H1 (cell line): ENCODE results near the gene SPEM3. TPM values are rescaled to one million over a fixed set of nuclear protein-coding genes. Genes with fewer than 3 reads are reported as not detected.

Source experiments
- CTCF ChIA-PET: fragments of 300-600 bp; sonication (Branson Sonifier 250); formaldehyde crosslinking; loops from one replicate; lab custom pipeline; 2021; ENCODE audit not compliant: partially characterized antibody; lab: Charles Lee
- POLR2A ChIA-PET: fragments of 300-600 bp; sonication (Branson Sonifier 250); formaldehyde crosslinking; loops from one replicate; lab custom pipeline; 2021; ENCODE audit warnings: inconsistent platforms; ENCODE audit not compliant: partially characterized antibody; lab: Charles Lee
- DNase-seq, 2 experiments: peaks; one replicate each; pipeline versions ENCODE4 v3.0.0 to v3.0.0-alpha.2; 2010 to 2022; ENCODE audit warnings: low spot score in 2 of 2, low read depth in 1 of 2, mixed read lengths in 1 of 2
- FAIRE-seq: peaks from 2 replicates; lab custom pipeline; 2011; peaks lifted over from hg19 to GRCh38; lab: Jason Lieb, UNC
- H2AFZ ChIP-seq: 2 replicates; pipeline ENCODE4 v1.8.1; 2012; ENCODE audit warnings: low read length, inconsistent platforms
- H2AK5ac ChIP-seq: 2 replicates; pipeline ENCODE4 v1.6.1; 2013; ENCODE audit warnings: low read depth, low read length
- H2BK120ac ChIP-seq: replicated peaks from 2 replicates; pipeline ENCODE3; 2013; ENCODE audit warnings: low read depth, low read length, inconsistent platforms
- H2BK12ac ChIP-seq: 2 replicates; pipeline ENCODE4 v1.6.1; 2013; ENCODE audit warnings: low read depth, low read length
- H2BK15ac ChIP-seq: 2 replicates; pipeline ENCODE4 v1.6.1; 2013; ENCODE audit warnings: low read length
- H2BK20ac ChIP-seq: 2 replicates; pipeline ENCODE4 v1.6.1; 2013; ENCODE audit warnings: low read length
- H2BK5ac ChIP-seq: 2 replicates; pipeline ENCODE4 v1.6.1; 2013; ENCODE audit warnings: low read depth, low read length
- H3K14ac ChIP-seq: 2 replicates; pipeline ENCODE4 v1.6.1; 2013; ENCODE audit warnings: inconsistent platforms; ENCODE audit not compliant: insufficient read length
- H3K18ac ChIP-seq: 2 replicates; pipeline ENCODE4 v1.6.1; 2013; ENCODE audit warnings: low read length; ENCODE audit errors: extremely low read depth
- H3K23ac ChIP-seq: 2 replicates; pipeline ENCODE4 v1.6.1; 2013; ENCODE audit warnings: inconsistent platforms; ENCODE audit not compliant: insufficient read length
- H3K23me2 ChIP-seq: 2 replicates; pipeline ENCODE4 v1.6.1; 2013; ENCODE audit warnings: low read depth, low read length
- H3K27ac ChIP-seq: 2 replicates; pipeline ENCODE4 v1.6.1; 2011; ENCODE audit warnings: low read depth, low read length, inconsistent platforms
- H3K27me3 ChIP-seq, 4 experiments: replicated peaks in 1 of 4; 1 replicate in 1 of 4; 2 replicates in 3 of 4; pipeline versions ENCODE4 v1.6.1 to v1.8.1; 2011 to 2013; ENCODE audit warnings: low read length in 3 of 4, mild to moderate bottlenecking in 3 of 4, inconsistent platforms in 2 of 4, mixed read lengths in 2 of 4, moderate library complexity in 1 of 4; ENCODE audit not compliant: control insufficient read depth in 3 of 4, insufficient read depth in 3 of 4; ENCODE audit errors: extremely low read depth in 1 of 4
- H3K36me3 ChIP-seq, 4 experiments: 2 replicates each; pipeline versions ENCODE4 v1.6.1 to v1.8.1; 2011 to 2013; ENCODE audit warnings: mild to moderate bottlenecking in 4 of 4, low read length in 3 of 4, moderate library complexity in 2 of 4, control low read depth in 1 of 4, inconsistent platforms in 1 of 4; ENCODE audit not compliant: insufficient read depth in 4 of 4, control insufficient read depth in 2 of 4
- H3K4ac ChIP-seq: replicated peaks from 2 replicates; pipeline ENCODE3; 2013; ENCODE audit warnings: low read length, low read depth, mixed read lengths, inconsistent platforms; ENCODE audit not compliant: insufficient read length
- H3K4me1 ChIP-seq, 4 experiments: replicated peaks in 1 of 4; 1 replicate in 1 of 4; 2 replicates in 3 of 4; pipeline versions ENCODE4 v1.6.1 to v1.8.1; 2011 to 2013; ENCODE audit warnings: low read length in 3 of 4, inconsistent platforms in 2 of 4, mixed read lengths in 1 of 4; ENCODE audit not compliant: insufficient read depth in 4 of 4, control insufficient read depth in 3 of 4
- H3K4me2 ChIP-seq, 2 experiments: 2 replicates each; pipeline versions ENCODE4 v1.6.1 to v1.8.1; 2011 to 2013; ENCODE audit warnings: low read depth in 2 of 2, low read length in 2 of 2, control low read depth in 1 of 2, inconsistent platforms in 1 of 2, mild to moderate bottlenecking in 1 of 2; ENCODE audit not compliant: insufficient read depth in 1 of 2
- H3K4me3 ChIP-seq, 4 experiments: fragments of 200-600, 300-600 bp in 1 of 4; sonication (generic), shearing (Covaris generic), sonication (Bioruptor Twin) in 1 of 4; 2 replicates each; pipeline versions ENCODE4 v1.5.1 to v1.8.1; 2011 to 2016; ENCODE audit warnings: low read length in 4 of 4, low read depth in 3 of 4, control low read depth in 2 of 4, inconsistent platforms in 2 of 4, mild to moderate bottlenecking in 2 of 4, mixed read lengths in 1 of 4, moderate library complexity in 1 of 4; ENCODE audit not compliant: insufficient read depth in 2 of 4; ENCODE audit errors: extremely low read depth in 1 of 4
- H3K56ac ChIP-seq: replicated peaks from 2 replicates; pipeline ENCODE3; 2013; ENCODE audit warnings: low read depth, mild to moderate bottlenecking, mixed read lengths, low read length, inconsistent platforms; ENCODE audit not compliant: insufficient read length
- H3K79me1 ChIP-seq: 2 replicates; pipeline ENCODE4 v1.6.1; 2013; ENCODE audit warnings: low read depth, low read length, control low read depth
- H3K79me2 ChIP-seq, 2 experiments: 2 replicates each; pipeline versions ENCODE4 v1.6.1 to v1.8.1; 2012 to 2013; ENCODE audit warnings: low read length in 2 of 2, mild to moderate bottlenecking in 2 of 2, inconsistent platforms in 1 of 2; ENCODE audit not compliant: insufficient read depth in 2 of 2, control insufficient read depth in 1 of 2
- H3K9ac ChIP-seq, 4 experiments: replicated peaks in 1 of 4; 1 replicate in 1 of 4; 2 replicates in 3 of 4; pipeline versions ENCODE4 v1.6.1 to v1.8.1; 2011 to 2013; ENCODE audit warnings: low read depth in 3 of 4, low read length in 3 of 4, control low read depth in 2 of 4, mild to moderate bottlenecking in 2 of 4, moderate library complexity in 2 of 4, inconsistent platforms in 1 of 4; ENCODE audit errors: extremely low read depth in 1 of 4
- H3K9me3 ChIP-seq, 2 experiments: 2 replicates each; pipeline versions ENCODE4 v1.6.1 to v1.8.1; 2012 to 2013; ENCODE audit warnings: mild to moderate bottlenecking in 2 of 2, moderate library complexity in 2 of 2, control low read depth in 1 of 2, inconsistent platforms in 1 of 2, low read depth in 1 of 2, low read length in 1 of 2, mixed read lengths in 1 of 2; ENCODE audit not compliant: insufficient read depth in 2 of 2
- H4K20me1 ChIP-seq, 2 experiments: replicated peaks in 1 of 2; 2 replicates each; pipeline versions ENCODE3 to v1.8.1; 2011 to 2013; ENCODE audit warnings: inconsistent platforms in 2 of 2, low read length in 2 of 2, mild to moderate bottlenecking in 1 of 2; ENCODE audit not compliant: insufficient read depth in 2 of 2, control insufficient read depth in 1 of 2
- H4K5ac ChIP-seq: 2 replicates; pipeline ENCODE4 v1.6.1; 2013; ENCODE audit warnings: low read length, low read depth, mixed read lengths, inconsistent platforms; ENCODE audit not compliant: insufficient read length
- H4K8ac ChIP-seq: 2 replicates; pipeline ENCODE4 v1.8.0; 2013; ENCODE audit warnings: mild to moderate bottlenecking, moderate library complexity, low read length, inconsistent platforms; ENCODE audit not compliant: insufficient read depth; ENCODE audit errors: extremely low read depth
- H4K91ac ChIP-seq: replicated peaks from 2 replicates; pipeline ENCODE3; 2013; ENCODE audit warnings: low read length, mixed read lengths, inconsistent platforms; ENCODE audit not compliant: insufficient read length
- CHD1 ChIP-seq: IDR thresholded peaks from 2 replicates; pipeline ENCODE4 v1.6.1; 2012; ENCODE audit warnings: low read depth, low read length, improper control_type of control experiment
- EGR1 ChIP-seq: IDR thresholded peaks from 2 replicates; pipeline ENCODE4 v1.6.1; 2011; ENCODE audit warnings: low read depth, low read length, borderline replicate concordance
- KDM4A ChIP-seq: IDR thresholded peaks from one replicate; pipeline ENCODE4 v1.7.1; 2012; ENCODE audit warnings: low read depth, mild to moderate bottlenecking, moderate library complexity, low read length, inconsistent platforms; ENCODE audit not compliant: severe bottlenecking
- POU5F1 ChIP-seq: IDR thresholded peaks from 2 replicates; pipeline ENCODE4 v1.6.1; 2011; ENCODE audit warnings: low read depth, mild to moderate bottlenecking, low read length, moderate library complexity
- SAP30 ChIP-seq: fragments of 300-600 bp; sonication (generic); IDR thresholded peaks from 2 replicates; pipeline ENCODE4 v1.7.1; 2012; ENCODE audit warnings: low read length, moderate library complexity, mild to moderate bottlenecking, inconsistent platforms; ENCODE audit not compliant: insufficient read depth, insufficient replicate concordance
- WGBS, 2 experiments: shearing (Covaris generic) in 1 of 2; methylation state at CpG; one replicate each; pipeline versions ENCODE4 v1.1.6 to v1.1.7; 2013 to 2015; ENCODE audit warnings: low lambda C conversion rate in 2 of 2, mixed read lengths in 2 of 2, inconsistent platforms in 1 of 2, low coverage in 1 of 2, missing lambda C conversion rate in 1 of 2; ENCODE audit not compliant: insufficient replicate concordance in 2 of 2, insufficient coverage in 1 of 2, insufficient read length in 1 of 2; ENCODE audit errors: extremely low coverage in 1 of 2, missing lambda C conversion rate in 1 of 2; 5-methylcytosine and 5-hydroxymethylcytosine counted together
- polyA plus RNA-seq, 7 experiments: library from polyadenylated mRNA; depleted of rRNA in 3 of 7; stranded (reverse) in 5 of 7; unstranded in 2 of 7; fragments of >200 nt in 5 of 7; fragments of 200-250 nt in 2 of 7; gene quantifications; 1 replicate in 5 of 7; 2 replicates in 1 of 7; 4 replicates in 1 of 7; pipeline versions ENCODE4 v1.2.1 to v1.2.3, GENCODE V29; 2011 to 2013; ENCODE audit warnings: missing spikeins in 2 of 7, mixed read lengths in 2 of 7
- total RNA-seq: library from RNA; stranded (reverse); fragmentation: NEBNext Ultra II Directional; extraction: Animal tissue kit (Norgen Biotek cat#: 25700); gene quantifications from 2 replicates; pipeline ENCODE4 v1.2.1, GENCODE V29; 2021
- TF ChIP-seq, protein P1 (sequence below): IDR thresholded peaks from 2 replicates; pipeline ENCODE4 v1.6.1; 2012; ENCODE audit warnings: inconsistent platforms

The SPEM3 gene
- total and polyA plus RNA-seq, 2 of the 8 experiments (the other 6 are each of a cell fraction or from before 2014, with no cell fraction given): 0.02 TPM; not detected in 1

DNA sequence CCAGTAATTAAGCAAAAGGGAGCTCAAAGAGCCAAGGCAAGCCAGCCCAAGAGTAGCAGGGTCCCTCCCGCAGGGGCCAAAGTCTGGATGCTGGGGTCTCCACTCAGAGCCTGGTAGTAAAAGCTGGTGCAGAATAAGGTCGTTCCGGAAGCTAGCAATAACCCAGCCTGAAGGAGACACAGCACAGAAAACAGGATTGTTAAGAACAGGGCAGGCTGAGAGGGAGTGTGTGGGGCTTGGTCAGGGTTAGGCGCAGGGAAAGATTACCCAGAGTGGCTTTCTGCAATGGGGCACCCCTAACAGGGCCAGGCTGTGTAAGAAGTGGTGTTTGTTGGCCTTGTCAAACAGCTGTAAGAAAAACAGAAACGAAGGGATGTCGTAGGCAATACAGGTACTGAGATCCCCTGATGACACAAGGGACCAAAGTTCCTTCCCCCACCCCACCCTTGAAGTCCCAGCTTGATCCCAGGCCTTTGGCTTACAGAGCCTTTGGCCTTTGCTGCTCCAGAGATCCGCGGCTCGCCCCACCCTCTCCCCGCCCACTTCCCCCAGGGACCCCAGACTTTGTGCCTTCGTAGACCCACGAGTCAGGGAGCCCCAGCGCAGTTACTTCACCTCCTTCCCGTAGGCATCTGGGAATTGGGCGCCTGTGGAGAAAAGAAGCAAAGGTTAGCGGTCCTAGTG is 25.5 kb upstream of the SPEM3 start:
- Histone ChIP-seq H3K4ac (peak overlapping the region; percentile 5), H3K14ac (peak overlapping the region; percentile 21), H4K91ac (no peak overlapping the region), H3K4me3 (peak overlapping the region; percentile 67 to 94 (median 74)), H3K79me2 (peaks cover 0 to 8% of the 10 kb centered on the region in 2 experiments; a peak in 1 of 4 replicates), H4K5ac (peak overlapping the region; percentile 60), H2AK5ac (peak overlapping the region; percentile 75; the same call in 1 of the 2 replicates), H3K56ac (no peak overlapping the region), H4K8ac (no peak overlapping the region), H2BK12ac (no peak overlapping the region), H3K9ac (peak overlapping the region in 2 of 4 experiments; percentile 25 to 61; a peak in 3 of 7 replicates), H2BK120ac (no peak overlapping the region), H2BK5ac (peak overlapping the region; percentile 76), H2AFZ (no peak overlapping the region), H3K4me2 (peak overlapping the region; percentile 84 to 90), H4K20me1 (peaks cover 0 to 6% of the 10 kb centered on the region in 2 experiments), H3K4me1 (peaks cover 0 to 13% (median 9%) of the 10 kb centered on the region in 4 experiments; a peak in 5 of 7 replicates), H2BK20ac (no peak overlapping the region), H3K36me3 (no peaks in the 10 kb centered on the region), H3K27me3 (no peaks in the 10 kb centered on the region; a peak in 1 of 7 replicates), H3K79me1 (peaks cover 5% of the 10 kb centered on the region), H2BK15ac (no peak overlapping the region), H3K27ac (no peak overlapping the region), H3K23me2 (peaks cover 13% of the 10 kb centered on the region; the same call in 1 of the 2 replicates), H3K9me3 (no peaks in the 10 kb centered on the region), H3K23ac (no peak overlapping the region), H3K18ac (peak overlapping the region; percentile 32; the same call in 1 of the 2 replicates)
- 25% methylated on average over 15 of the region's 16 CpGs; no CpG with 5 or more reads in 1 of the 2 experiments for WGBS, 2 experiments
- DNase-seq: peak in 1 of 2 experiments; percentile 76
- FAIRE-seq: peak; percentile 73
- CTCF ChIA-PET: interaction anchor here (0.8 to 3.5 kb wide), 11 partner anchors 8 to 158 kb away, joined by 3 to 26 read pairs (median 5); partner anchors contain the start of genes TMEM102 and TMEM95
- TF ChIP-seq EGR1 (no peak), KDM4A (peak; percentile 2), CHD1 (no peak), POU5F1 (no peak), SAP30 (no peak)
- TF ChIP-seq, protein P1, sequence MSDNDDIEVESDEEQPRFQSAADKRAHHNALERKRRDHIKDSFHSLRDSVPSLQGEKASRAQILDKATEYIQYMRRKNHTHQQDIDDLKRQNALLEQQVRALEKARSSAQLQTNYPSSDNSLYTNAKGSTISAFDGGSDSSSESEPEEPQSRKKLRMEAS: 0 out of 2 replicates have a peak, but pooled peaks have one; percentile 1
- POLR2A ChIA-PET: interaction anchor here (0.6 to 8.2 kb wide), 16 partner anchors 8 to 204 kb away, joined by 3 to 66 read pairs (median 6); partner anchors contain the start of genes FGF11, PHF23, PLSCR3 and POLR2A
